Neural cell (in vitro differentiated cells): ENCODE data around the gene NR2E1. TPM values are rescaled to one million over a fixed set of nuclear protein-coding genes. Genes with fewer than 3 reads are reported as not detected.

Experiments
- H2AFZ ChIP-seq: fragments of 200-600, 300-800 bp; sonication (generic), shearing (Covaris generic); 2 replicates; pipeline ENCODE4 v1.6.0; 2014; ENCODE audit warnings: low read depth, mild to moderate bottlenecking, antibody characterized with exemption, low read length, moderate library complexity
- H3F3A ChIP-seq: fragments of 200-600 bp; shearing (Covaris generic); 2 replicates; pipeline ENCODE4 v1.6.1; 2016; ENCODE audit warnings: mild to moderate bottlenecking, moderate library complexity, mixed read lengths, antibody characterized with exemption, low read length; ENCODE audit not compliant: insufficient read depth, poor library complexity, severe bottlenecking
- H3K27ac ChIP-seq: fragments of 200-600, 300-800 bp; sonication (generic), shearing (Covaris generic); 2 replicates; pipeline ENCODE4 v1.5.1; 2014; ENCODE audit warnings: mild to moderate bottlenecking, low read length, moderate library complexity
- H3K27me3 ChIP-seq: fragments of 300-800, 200-600 bp; sonication (generic), shearing (Covaris generic); 2 replicates; pipeline ENCODE4 v1.6.0; 2014; ENCODE audit warnings: mild to moderate bottlenecking, low read depth, low read length, moderate library complexity; ENCODE audit not compliant: insufficient read depth
- H3K36me3 ChIP-seq: fragments of 300-800, 200-600 bp; sonication (generic), shearing (Covaris generic); 2 replicates; pipeline ENCODE4 v1.5.1; 2014; ENCODE audit warnings: mild to moderate bottlenecking, antibody characterized with exemption, low read length, moderate library complexity; ENCODE audit not compliant: insufficient read depth
- H3K4me2 ChIP-seq: fragments of 300-800, 200-600 bp; sonication (generic), shearing (Covaris generic); 2 replicates; pipeline ENCODE4 v1.6.0; 2014; ENCODE audit warnings: mild to moderate bottlenecking, low read length
- H3K4me3 ChIP-seq: fragments of 300-800, 200-600 bp; sonication (generic), shearing (Covaris generic); 2 replicates; pipeline ENCODE4 v1.5.1; 2014; ENCODE audit warnings: mild to moderate bottlenecking, low read length, moderate library complexity
- H3K79me2 ChIP-seq: fragments of 200-600 bp; shearing (Covaris generic); replicated peaks from 2 replicates; pipeline ENCODE4 v1.6.0; 2014; ENCODE audit warnings: mild to moderate bottlenecking, low read length, moderate library complexity; ENCODE audit not compliant: insufficient read depth
- H3K9ac ChIP-seq: fragments of 300-800, 200-600 bp; sonication (generic), shearing (Covaris generic); 2 replicates; pipeline ENCODE4 v1.6.1; 2016; ENCODE audit warnings: mild to moderate bottlenecking, low read length, mixed read lengths
- H3K9me2 ChIP-seq: fragments of 200-600 bp; shearing (Covaris generic); 2 replicates; pipeline ENCODE4 v1.6.1; 2016; ENCODE audit warnings: mild to moderate bottlenecking, low read length, mixed read lengths; ENCODE audit not compliant: insufficient read depth
- H3K9me3 ChIP-seq: fragments of 200-600, 300-800 bp; sonication (generic), shearing (Covaris generic); 2 replicates; pipeline ENCODE4 v1.6.1; 2016; ENCODE audit warnings: mild to moderate bottlenecking, mixed run types, low read length, moderate library complexity, mixed read lengths
- H4K20me1 ChIP-seq: fragments of 200-600 bp; shearing (Covaris generic); 2 replicates; pipeline ENCODE4 v1.6.1; 2016; ENCODE audit warnings: mild to moderate bottlenecking, mixed run types; ENCODE audit not compliant: insufficient read depth
- CTCF ChIP-seq: fragments of 450-650 bp; IDR thresholded peaks from 2 replicates; pipeline ENCODE4 v1.5.1; 2014; ENCODE audit warnings: antibody characterized with exemption, mild to moderate bottlenecking, moderate library complexity; ENCODE audit not compliant: poor library complexity, severe bottlenecking
- EP300 ChIP-seq: fragments of 450-650 bp; conservative IDR thresholded peaks from 2 replicates; pipeline ENCODE4 v1.6.1; 2014; ENCODE audit warnings: antibody characterized with exemption, mild to moderate bottlenecking, moderate library complexity; ENCODE audit not compliant: poor library complexity, severe bottlenecking
- EZH2 ChIP-seq: fragments of 200-600, 300-800 bp; shearing (Covaris generic), sonication (generic); IDR thresholded peaks from 2 replicates; pipeline ENCODE4 v1.6.1; 2014; ENCODE audit warnings: antibody characterized with exemption, low read length, borderline replicate concordance, mild to moderate bottlenecking; ENCODE audit not compliant: insufficient read depth, poor library complexity, severe bottlenecking
- MXI1 ChIP-seq: fragments of 450-650 bp; conservative IDR thresholded peaks from 2 replicates; pipeline ENCODE4 v1.6.1; 2014; ENCODE audit warnings: antibody characterized with exemption, mild to moderate bottlenecking; ENCODE audit not compliant: poor library complexity, severe bottlenecking
- POLR2AphosphoS5 ChIP-seq: IDR thresholded peaks from 2 replicates; pipeline ENCODE4 v1.6.1; 2012
- RAD21 ChIP-seq: fragments of 450-650 bp; conservative IDR thresholded peaks from 2 replicates; pipeline ENCODE4 v1.6.1; 2014; ENCODE audit warnings: antibody characterized with exemption, mild to moderate bottlenecking, moderate library complexity
- SMC3 ChIP-seq: fragments of 450-650 bp; conservative IDR thresholded peaks from 2 replicates; pipeline ENCODE4 v1.6.1; 2014; ENCODE audit warnings: antibody characterized with exemption, mild to moderate bottlenecking, moderate library complexity; ENCODE audit not compliant: poor library complexity
- TAF1 ChIP-seq: IDR thresholded peaks from 2 replicates; pipeline ENCODE4 v1.6.1; 2012; ENCODE audit warnings: low read depth
- polyA plus RNA-seq: library from polyadenylated mRNA; depleted of rRNA; stranded (reverse); fragments of >200 nt; gene quantifications from 2 replicates; pipeline ENCODE4 v1.2.3, GENCODE V29; 2014
- TF ChIP-seq, protein P1 (sequence below): IDR thresholded peaks from 2 replicates; pipeline ENCODE4 v1.6.1; 2012; ENCODE audit warnings: borderline replicate concordance

NR2E1 gene
- polyA plus RNA-seq, 1 donor from 2014 or later, result 1.3 TPM

- Histone ChIP-seq H4K20me1 (no peaks in the 10 kb centered on the region), H3K4me2 (no peak overlapping the region), H3K27me3 (peaks cover 100% of the 10 kb centered on the region), H3K9me2 (no peaks in the 10 kb centered on the region), H2AFZ (no peak overlapping the region), H3K36me3 (no peaks in the 10 kb centered on the region), H3K79me2 (peaks cover 26% of the 10 kb centered on the region), H3K4me3 (no peak overlapping the region), H3K27ac (no peak overlapping the region), H3K9me3 (no peaks in the 10 kb centered on the region), H3K9ac (no peak overlapping the region), H3F3A (no peaks in the 10 kb centered on the region)
- no peak for TF ChIP-seq SMC3
- TF ChIP-seq EZH2, result no peak
- TF ChIP-seq CTCF, result no peak
- TF ChIP-seq POLR2AphosphoS5, result no peak
- TF ChIP-seq RAD21, result no peak
- no peak for TF ChIP-seq TAF1
- TF ChIP-seq, protein P1, sequence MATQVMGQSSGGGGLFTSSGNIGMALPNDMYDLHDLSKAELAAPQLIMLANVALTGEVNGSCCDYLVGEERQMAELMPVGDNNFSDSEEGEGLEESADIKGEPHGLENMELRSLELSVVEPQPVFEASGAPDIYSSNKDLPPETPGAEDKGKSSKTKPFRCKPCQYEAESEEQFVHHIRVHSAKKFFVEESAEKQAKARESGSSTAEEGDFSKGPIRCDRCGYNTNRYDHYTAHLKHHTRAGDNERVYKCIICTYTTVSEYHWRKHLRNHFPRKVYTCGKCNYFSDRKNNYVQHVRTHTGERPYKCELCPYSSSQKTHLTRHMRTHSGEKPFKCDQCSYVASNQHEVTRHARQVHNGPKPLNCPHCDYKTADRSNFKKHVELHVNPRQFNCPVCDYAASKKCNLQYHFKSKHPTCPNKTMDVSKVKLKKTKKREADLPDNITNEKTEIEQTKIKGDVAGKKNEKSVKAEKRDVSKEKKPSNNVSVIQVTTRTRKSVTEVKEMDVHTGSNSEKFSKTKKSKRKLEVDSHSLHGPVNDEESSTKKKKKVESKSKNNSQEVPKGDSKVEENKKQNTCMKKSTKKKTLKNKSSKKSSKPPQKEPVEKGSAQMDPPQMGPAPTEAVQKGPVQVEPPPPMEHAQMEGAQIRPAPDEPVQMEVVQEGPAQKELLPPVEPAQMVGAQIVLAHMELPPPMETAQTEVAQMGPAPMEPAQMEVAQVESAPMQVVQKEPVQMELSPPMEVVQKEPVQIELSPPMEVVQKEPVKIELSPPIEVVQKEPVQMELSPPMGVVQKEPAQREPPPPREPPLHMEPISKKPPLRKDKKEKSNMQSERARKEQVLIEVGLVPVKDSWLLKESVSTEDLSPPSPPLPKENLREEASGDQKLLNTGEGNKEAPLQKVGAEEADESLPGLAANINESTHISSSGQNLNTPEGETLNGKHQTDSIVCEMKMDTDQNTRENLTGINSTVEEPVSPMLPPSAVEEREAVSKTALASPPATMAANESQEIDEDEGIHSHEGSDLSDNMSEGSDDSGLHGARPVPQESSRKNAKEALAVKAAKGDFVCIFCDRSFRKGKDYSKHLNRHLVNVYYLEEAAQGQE, result no peak
- TF ChIP-seq MXI1, result no peak
- no peak for TF ChIP-seq EP300
Measured at GRCh38 chr6:108161724-108162282, 4.0 kb upstream of the NR2E1 start.

GRCh38 chr6:108163267-108163643, 2.6 kb upstream of the NR2E1 start:
- Histone ChIP-seq H3K9me2 (no peaks in the 10 kb centered on the region), H3K4me2 (no peak overlapping the region), H3K27me3 (peaks cover 100% of the 10 kb centered on the region), H3K27ac (no peak overlapping the region), H3F3A (no peaks in the 10 kb centered on the region), H3K9me3 (no peaks in the 10 kb centered on the region), H4K20me1 (no peaks in the 10 kb centered on the region), H2AFZ (no peak overlapping the region), H3K9ac (no peak overlapping the region), H3K4me3 (no peak overlapping the region), H3K36me3 (no peaks in the 10 kb centered on the region), H3K79me2 (peaks cover 37% of the 10 kb centered on the region)
- TF ChIP-seq CTCF, result no peak
- TF ChIP-seq, protein P1, result no peak
- no peak for TF ChIP-seq EZH2
- no peak for TF ChIP-seq RAD21
- no peak for TF ChIP-seq TAF1
- no peak for TF ChIP-seq POLR2AphosphoS5
- TF ChIP-seq EP300, result no peak
